Raji (cell line): ENCODE results near the gene NCOA3.

Experiments used
- POLR2A ChIP-seq: IDR thresholded peaks from 2 replicates; pipeline ENCODE4 v1.6.1; 2011; ENCODE audit warnings: low read depth, low read length, control low read depth; ENCODE audit not compliant: insufficient read depth

The NCOA3 gene

DNA sequence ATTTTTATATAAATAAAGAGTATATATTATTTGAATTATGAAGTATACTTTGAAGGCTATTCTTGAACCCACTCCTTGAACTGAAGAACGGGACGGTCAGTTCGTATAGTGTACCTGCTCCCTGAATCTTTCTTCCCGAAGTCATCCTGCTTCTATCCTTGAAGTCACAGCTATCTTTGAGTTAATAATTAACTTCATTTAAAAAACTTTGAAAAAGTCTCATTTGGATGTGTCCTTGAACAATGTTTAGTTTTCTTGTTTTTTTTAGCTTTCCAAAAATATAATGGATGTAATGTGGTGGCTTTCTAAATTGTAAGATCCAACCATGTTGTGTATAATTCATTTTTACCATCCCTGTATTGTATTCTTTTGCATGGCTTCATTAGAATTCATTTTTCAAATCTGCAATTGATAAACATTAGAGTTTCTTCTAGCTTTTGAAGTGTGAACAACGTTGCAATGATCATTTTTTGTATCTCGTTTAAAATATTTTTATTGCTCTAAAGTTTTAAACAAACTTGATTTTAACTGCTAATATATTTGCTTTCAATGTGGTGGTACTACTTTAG, 94.4 kb downstream of the NCOA3 start:
- TF ChIP-seq POLR2A, result no peak

DNA sequence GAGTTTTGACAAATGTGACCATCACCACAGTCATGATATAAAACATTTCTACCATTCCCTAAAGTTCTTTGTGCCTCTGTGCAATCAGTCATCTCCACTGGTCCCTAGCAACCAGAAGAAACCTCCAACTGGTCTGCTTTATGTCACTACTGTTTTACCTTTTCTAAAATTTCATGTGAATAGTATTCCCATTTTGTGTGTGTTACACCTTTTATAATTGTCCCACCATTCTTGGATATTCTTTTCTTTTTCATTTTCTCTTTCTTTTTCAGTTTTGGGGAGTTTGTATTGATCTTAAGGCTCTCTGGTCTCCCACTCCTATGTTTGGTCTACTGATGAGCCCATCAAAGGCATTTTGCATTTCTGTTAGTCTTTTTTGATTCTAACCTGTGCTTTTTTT, 95.4 kb downstream of the NCOA3 start:
- TF ChIP-seq POLR2A, result no peak

DNA sequence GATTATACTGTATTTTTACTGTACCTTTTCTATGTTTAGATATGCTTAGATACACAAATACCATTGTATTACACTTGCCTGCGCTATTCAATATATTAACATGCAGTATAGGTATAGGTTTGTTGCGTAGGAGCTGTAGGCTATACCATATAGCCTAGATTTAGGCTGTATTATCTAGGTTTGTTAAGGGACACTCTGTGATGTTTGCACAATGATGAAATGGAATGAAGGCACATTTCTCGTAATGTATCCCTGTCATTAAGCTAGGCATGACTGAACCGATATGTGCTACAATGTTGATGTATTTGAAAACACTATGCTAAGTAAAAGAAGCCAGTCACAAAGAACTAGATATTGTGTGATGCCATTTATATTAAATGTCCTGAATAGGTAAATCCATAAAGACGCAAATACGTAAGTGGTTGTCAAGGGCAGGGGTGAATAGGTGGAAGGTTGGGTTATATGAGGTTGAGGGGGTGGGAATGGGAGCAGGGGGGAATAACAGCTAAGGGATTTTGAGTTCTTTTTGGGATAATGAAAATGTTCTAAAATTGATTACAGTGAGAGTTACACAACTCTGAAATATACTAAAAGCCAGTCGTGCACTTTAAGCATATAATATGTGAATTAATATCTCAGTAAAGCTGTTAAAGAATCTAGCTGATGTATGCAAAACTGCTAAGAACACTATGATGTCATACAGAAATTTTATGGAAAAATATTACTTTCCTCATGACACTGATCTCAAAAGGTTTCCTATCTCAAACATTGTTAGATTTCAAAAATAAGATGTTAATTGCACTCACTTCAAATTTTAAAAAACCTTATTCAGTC, 97.4 kb downstream of the NCOA3 start:
- no peak for TF ChIP-seq POLR2A

DNA sequence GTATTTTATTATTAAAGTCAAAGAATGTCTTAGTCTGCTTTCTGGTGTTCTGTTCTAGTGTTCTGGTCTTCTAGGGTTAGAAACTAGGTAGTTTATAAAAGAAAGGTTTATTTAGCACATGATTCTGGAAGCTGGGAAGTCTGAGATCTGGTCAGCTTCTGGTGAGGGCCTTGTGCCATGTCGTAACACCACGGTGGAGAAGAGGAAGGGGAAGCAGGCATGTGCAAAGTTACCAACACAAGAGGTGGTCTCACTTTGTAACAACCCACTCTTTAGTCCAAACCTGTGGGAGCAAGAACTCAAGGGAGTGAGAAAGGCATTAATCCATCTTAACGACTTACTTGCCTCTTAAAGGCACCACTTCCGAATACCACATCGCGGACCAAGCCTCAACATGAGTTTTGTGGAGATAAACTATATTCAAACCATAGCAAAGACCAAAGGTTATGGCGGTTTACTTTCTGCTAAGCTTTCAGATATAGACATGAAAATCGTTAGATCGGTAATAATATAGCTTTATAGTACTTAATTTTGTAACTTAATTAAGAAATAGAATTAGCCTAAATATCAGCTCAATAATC, 99.4 kb downstream of the NCOA3 start:
- TF ChIP-seq POLR2A, result no peak

DNA sequence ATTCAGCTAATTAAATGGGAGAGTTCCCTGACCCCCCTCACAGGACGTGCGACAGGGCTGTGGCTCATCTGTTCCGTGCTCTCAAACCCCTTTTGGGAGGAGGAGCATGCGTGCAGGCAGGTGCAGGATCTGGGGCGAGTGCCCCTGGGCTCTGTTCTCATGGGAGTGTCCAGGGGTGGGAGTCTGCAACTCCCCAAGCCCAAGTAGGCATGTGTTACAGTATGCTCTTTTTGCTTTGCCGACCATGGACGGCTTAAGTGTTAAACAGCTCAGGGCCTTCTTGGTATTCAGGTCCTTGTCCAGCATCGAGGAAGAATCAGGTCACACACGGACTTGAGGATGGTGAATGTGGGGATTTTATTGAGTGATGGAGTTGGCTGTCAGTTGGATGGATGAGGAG, 101.6 kb downstream of the NCOA3 start:
- no peak for TF ChIP-seq POLR2A

DNA sequence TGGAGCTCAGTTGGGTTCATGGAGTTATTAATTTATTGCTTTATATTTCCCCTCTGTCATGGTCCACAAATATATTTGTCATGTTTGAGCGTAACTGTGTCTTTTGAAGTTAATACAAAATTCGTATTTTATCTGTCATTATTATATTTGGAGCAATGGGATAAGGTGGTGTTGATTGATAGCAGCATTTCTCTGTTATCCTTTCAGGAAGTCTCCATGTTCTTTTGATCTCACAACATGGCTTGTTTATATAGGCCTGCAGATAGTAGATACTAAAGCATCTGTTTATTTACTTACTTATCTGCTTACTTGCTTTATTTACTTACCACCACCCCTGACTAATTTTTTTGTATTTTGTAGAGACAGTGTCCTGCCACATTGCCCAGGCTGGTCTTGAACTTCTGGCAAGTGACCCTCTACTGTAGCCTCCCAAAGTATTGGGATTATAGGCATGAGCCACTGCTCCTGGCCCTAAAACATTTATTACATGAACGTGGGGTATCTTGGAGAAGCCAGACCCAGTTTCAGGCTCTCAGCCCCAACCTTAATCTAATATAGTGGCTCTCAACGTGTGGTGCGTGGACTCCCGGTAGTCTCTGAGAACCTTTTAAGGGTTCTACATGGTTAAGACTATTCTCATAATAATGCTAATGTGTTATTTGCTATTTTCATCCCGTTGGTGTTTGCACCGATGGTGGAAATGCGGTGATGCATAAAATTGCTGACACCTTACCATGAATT, 104.2 kb downstream of the NCOA3 start:
- TF ChIP-seq POLR2A, result no peak

DNA sequence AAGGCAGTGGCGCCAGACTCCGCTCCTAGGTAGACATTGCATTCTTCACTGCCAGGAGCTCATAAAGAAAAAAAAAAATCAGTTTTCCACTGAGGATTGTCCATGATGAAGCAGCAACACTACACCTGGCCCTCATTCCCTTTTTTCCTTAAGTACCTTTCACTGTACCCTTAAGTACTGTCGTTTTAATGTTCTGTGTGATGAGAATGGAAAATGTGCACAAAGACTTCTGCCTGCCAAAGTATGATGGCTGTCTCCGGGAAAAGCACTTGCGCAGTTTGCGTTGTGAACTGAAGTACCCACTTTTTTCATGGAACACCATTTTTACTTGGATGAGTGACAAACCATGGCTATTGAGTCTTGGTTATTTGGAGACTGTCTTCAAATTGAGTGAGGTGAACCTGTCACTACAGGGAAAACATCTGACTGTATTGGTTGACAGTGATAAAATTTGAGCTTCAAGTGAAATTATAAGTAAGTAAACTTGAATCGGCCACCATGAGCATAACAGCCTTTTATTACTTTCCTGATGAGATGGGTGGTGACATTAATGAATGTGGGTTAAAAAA, 104.8 kb downstream of the NCOA3 start:
- TF ChIP-seq POLR2A, result no peak

DNA sequence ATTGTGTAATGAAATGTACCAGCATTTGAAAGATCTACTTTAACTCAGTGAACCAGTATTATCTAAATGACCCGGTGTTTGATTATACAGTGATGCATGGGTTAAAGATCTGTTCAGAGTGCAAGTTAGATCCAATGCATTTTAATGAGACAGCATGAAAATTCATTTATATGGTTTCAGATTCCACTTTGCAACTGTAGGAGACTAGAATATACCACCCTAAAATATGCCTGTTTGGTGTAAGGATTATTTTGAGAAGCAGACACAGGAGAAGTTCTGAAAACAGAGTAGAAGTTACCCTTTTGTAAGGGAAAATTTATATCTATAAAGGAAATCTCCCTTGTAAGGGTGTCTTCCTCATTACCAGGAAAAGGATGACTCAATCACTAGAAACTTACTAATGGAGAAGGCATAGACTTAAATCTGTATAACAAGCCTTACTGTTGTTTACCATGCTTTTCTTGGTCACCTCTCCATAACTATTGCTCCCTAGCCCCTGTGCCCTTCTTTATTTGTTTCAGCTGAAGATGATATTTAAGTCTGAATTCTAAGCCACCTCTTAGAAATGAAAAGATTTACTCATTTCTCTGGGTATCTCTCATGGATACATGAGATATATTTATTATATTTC, 105.4 kb downstream of the NCOA3 start:
- TF ChIP-seq POLR2A, result no peak

DNA sequence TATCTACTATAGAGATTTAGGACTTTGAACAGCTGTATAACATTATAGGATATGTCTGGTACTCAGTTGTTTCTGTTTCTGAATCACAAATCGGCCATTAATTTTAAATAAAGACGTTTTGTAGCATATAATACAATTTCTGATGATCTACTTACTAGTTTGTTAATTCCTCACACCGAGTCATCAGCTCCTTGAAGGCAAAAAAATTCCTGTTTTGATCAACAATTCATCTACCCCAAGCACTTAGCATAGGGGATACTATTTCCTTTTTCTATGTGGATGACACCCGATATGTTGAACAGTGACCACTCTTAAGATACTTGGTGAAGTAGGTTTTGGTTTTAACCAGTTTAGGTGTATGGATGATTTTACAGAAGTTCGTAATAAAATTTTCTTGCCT, 107.3 kb downstream of the NCOA3 start:
- TF ChIP-seq POLR2A, result no peak

DNA sequence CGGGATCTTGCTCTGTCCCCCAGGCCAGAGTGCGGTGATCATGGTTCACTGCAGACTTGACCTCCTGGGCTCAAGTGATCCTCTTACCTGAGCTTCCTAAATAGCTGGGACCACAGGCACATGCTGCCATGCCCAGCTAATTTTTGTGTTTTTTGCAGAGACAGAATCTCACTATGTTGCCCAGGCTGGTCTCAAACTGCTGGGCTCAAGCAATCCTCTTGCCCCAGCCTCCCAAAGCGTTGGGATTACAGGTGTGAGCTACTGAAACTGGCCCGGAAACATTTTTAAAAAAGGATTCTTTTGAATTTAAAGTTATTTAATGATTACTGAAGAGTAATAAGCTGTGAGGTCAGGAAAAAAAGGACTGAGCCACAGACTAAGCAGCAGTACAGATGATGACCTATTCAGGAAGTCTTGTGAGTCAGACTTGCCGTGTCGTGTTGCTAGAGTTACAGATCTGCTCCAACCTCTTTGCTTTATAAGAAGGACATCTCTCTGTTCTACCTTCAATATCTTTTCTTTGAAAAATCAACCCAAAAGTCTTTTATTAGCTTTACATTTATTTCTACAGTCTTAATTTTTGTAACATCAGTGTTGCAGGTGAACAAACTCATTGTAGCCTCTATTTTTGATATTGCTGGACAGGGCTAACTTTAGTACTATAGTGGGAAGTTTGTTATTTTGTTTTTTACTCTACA, 108.7 kb downstream of the NCOA3 start:
- no peak for TF ChIP-seq POLR2A

DNA sequence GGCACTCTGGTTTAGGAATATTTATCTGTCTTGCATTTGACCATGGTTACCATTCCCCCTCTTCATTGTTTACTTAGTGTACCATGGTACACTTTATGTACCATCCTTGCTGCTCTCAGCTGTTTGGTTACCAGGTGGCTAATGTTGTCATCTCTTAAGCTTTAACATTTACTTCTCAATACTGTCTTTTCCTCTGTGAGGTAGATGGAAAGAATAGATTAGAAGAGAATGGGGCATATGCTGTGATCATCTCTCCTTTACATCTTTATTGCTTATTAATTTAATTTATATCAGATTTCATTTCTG, 109.2 kb downstream of the NCOA3 start:
- no peak for TF ChIP-seq POLR2A

DNA sequence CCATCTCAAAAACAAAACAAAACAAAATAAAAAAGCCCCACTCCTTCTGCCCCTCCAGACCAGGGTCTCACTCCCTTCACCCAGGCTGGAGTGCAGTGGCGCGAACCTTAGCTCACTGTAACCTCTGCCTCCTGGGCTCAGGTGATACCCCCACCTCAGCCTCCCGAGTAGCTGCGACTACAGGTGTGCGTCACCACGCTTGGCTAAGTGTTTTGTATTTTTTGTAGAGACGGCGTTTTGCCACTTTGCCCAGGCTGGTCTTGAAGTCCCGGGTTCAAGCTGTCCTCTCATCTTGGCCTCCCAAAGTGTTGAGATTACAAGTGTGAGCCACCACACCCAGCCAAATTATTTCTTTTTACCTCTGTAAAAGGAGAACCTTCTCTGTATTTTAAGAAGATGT, 110.1 kb downstream of the NCOA3 start:
- TF ChIP-seq POLR2A, result no peak

DNA sequence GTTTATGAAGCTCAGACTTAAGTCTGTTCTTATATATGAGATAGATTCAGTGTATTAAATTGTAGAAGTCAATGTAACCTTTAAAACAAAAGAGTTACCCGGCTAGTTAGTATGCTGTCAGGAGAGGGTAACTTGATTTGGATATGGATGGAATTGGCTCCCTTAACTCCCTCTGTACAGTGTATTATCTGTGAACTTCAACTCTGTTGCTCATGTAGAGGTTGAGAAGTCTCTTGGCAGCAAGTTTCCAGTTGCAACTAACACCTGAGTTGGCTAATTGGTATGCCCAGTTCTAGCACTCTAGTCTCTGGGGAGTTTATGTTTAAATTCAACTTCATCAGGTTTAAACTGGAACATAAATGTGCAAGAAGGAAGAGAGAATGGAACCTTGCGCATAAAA, 111.0 kb downstream of the NCOA3 start:
- no peak for TF ChIP-seq POLR2A

DNA sequence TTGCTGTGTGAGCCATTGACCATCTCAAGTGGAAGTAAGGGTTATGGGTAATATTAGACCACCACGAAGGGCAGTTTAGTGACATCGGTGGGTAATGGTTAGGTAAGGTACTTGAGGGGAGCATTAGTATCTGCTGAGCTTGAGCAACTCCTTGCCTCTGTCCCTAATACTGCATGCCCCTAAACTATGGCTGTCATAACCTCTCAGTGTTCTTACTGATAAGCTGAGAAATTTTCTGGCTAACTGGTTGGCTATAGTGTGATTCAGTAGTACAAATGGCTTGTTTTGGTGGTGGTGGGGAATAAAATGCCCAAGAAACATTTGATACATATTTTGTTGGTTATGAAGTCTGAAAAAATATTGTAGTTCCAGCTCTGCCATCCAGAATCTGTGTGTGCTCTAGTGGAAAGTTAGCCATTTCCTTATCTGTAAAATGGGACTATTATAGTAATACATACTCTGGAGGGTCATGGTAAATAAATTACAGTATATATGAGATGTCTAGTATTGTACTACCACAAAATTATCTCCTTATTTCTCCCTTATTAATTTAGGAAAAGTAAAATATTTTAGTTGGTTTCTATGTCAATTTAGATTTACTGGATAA, 113.1 kb downstream of the NCOA3 start:
- no peak for TF ChIP-seq POLR2A
